Mucosa of stomach (tissue), 1 donor: Measurements from ENCODE around the gene DPF3.

Experiments
- H3K27me3 ChIP-seq: one replicate; pipeline ENCODE4 v1.7.0; 2013; ENCODE audit warnings: mild to moderate bottlenecking, low read length; ENCODE audit not compliant: control insufficient read depth, insufficient read depth
- H3K36me3 ChIP-seq: one replicate; pipeline ENCODE4 v1.7.0; 2013; ENCODE audit warnings: low read length; ENCODE audit not compliant: control insufficient read depth, insufficient read depth
- H3K4me1 ChIP-seq: one replicate; pipeline ENCODE4 v1.7.0; 2013; ENCODE audit warnings: mild to moderate bottlenecking, low read length; ENCODE audit not compliant: control insufficient read depth, insufficient read depth
- H3K4me3 ChIP-seq: one replicate; pipeline ENCODE4 v1.7.0; 2013; ENCODE audit warnings: low read length
- H3K9ac ChIP-seq: one replicate; pipeline ENCODE4 v1.7.0; 2013; ENCODE audit warnings: mild to moderate bottlenecking, low read length, moderate library complexity
- H3K9me3 ChIP-seq: one replicate; pipeline ENCODE4 v1.7.0; 2013; ENCODE audit warnings: mild to moderate bottlenecking, low read length, moderate library complexity; ENCODE audit not compliant: control insufficient read depth
- donor health status: Pancreatic carcinoma.

The DPF3 gene

DNA sequence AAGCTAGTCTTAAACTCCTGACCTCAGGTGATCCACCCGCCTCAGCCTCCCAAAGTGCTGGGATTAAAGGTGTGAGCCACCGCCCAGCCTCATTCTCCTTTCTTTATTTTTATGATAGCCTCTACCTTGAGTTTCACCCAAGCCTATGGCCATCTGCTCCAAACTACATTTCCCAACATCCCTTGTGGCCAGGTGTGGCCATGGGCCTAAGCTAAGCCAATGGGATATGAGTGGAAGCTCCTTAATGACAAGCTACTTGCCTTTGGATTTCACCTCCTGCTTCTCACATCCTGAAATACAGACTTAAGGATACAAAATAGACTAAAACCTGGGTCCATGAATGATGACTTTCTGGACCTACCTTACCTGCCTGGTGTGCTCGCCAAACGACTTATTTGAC, 46.2 kb downstream of the DPF3 start:
- Histone ChIP-seq H3K36me3 (no peaks in the 10 kb centered on the region), H3K9me3 (no peaks in the 10 kb centered on the region), H3K4me3 (no peak overlapping the region), H3K4me1 (no peaks in the 10 kb centered on the region), H3K27me3 (no peaks in the 10 kb centered on the region), H3K9ac (no peak overlapping the region)

DNA sequence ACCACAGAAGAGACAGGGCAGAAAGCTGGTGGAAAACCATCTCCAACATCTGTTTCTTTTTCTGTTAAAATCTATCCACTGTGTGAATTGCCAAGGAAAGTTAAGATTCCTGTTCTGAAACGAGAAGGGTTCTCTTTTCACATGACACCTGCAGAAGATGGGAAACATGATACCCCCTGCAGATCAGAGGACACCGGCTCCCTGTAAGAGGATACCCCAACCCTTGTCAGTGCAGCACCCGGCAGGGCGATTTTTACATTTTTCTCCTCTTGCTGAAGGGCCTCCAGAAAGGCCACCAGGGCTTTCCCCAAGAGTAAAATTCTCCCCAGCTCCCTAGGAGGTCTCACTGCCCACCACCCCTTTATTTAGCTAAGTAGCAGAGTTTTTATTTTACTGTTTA, 48.2 kb downstream of the DPF3 start:
- Histone ChIP-seq H3K9ac (no peak overlapping the region), H3K9me3 (no peaks in the 10 kb centered on the region), H3K27me3 (no peaks in the 10 kb centered on the region), H3K4me1 (no peaks in the 10 kb centered on the region), H3K4me3 (no peak overlapping the region), H3K36me3 (no peaks in the 10 kb centered on the region)

DNA sequence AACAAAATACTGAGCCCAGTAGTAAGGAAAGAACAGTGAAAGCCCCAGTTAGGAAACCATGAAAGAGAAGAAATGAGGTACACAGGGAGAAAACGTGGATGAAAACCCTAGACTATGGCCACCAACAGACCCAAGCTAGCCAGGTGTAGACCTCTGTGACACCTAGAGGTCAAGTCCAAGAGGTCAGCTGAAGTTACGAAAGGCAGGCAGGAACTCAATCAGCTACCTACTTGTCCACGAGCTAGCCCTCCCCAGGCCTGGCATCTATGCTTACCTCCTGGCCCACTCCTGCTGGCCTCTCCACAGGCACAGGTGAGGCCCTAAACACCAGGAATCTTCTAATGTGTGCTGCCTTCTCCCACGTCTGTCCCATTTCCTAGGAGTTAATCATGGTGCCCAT, 48.7 kb downstream of the DPF3 start:
- H3K4me3 ChIP-seq, result no peak overlapping the region
- H3K36me3 ChIP-seq, result no peaks in the 10 kb centered on the region
- no peaks in the 10 kb centered on the region for H3K4me1 ChIP-seq
- no peaks in the 10 kb centered on the region for H3K9me3 ChIP-seq
- no peaks in the 10 kb centered on the region for H3K27me3 ChIP-seq
- H3K9ac ChIP-seq, result no peak overlapping the region

DNA sequence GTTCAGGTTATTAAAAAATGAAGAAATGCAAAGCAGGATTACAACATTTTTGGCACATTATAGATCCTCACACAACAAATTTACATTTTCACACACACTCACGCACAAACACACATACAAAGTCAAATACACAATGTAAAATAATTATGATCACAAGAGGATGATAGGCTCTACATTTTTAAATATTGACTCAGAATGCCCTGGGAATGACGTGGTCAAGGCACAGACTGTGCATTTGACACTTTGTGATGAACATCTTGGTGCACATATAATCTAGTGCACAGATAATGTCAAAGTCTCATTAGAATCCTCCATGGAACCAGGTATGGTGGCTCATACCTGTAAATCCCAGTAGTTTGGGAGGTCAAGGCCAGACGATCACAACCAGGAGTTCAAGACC, 49.4 kb downstream of the DPF3 start:
- Histone ChIP-seq H3K9ac (no peak overlapping the region), H3K9me3 (no peaks in the 10 kb centered on the region), H3K36me3 (no peaks in the 10 kb centered on the region), H3K4me1 (no peaks in the 10 kb centered on the region), H3K27me3 (no peaks in the 10 kb centered on the region), H3K4me3 (no peak overlapping the region)

DNA sequence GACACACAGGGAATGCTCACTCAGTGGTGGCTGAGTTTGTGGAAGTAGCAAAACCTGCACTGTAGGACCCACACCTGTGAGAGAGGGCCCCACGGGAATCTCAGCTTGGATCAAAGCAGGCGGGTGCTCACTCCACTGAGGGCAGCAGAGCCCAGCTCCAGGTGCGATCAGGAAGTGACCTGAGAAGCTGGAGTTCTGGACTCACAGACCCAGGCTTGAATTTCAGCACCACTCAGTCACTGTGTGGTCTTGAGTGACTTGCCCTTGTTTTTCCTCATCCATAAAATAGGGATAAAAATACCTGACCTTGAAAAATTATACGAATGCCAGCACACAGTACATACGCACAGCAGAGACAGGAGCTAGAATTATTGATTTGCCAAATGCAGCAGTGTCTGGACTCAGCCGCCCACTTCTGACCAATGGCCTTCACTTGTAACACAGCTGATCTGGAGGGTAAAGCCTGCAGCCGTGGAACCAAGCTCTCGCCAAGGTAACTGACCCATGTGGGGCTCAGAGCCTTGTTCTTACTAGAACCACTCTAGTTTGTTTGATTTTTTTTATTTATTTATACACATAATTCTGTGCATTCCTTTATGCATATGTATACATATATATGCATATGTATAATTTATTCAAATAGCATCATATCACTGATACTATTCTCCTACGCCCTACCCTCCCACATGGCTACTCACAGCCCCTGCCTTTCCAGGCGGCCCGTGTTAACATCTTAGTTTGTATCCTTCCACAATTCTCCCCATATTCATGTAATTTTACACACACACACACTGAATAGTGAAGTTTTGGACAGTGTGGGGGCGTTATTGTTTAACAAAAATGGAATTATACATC, 53.9 kb downstream of the DPF3 start:
- H3K4me3 ChIP-seq, result no peak overlapping the region
- H3K9me3 ChIP-seq, result no peaks in the 10 kb centered on the region
- H3K36me3 ChIP-seq, result no peaks in the 10 kb centered on the region
- H3K4me1 ChIP-seq, result no peaks in the 10 kb centered on the region
- no peaks in the 10 kb centered on the region for H3K27me3 ChIP-seq
- H3K9ac ChIP-seq, result no peak overlapping the region

DNA sequence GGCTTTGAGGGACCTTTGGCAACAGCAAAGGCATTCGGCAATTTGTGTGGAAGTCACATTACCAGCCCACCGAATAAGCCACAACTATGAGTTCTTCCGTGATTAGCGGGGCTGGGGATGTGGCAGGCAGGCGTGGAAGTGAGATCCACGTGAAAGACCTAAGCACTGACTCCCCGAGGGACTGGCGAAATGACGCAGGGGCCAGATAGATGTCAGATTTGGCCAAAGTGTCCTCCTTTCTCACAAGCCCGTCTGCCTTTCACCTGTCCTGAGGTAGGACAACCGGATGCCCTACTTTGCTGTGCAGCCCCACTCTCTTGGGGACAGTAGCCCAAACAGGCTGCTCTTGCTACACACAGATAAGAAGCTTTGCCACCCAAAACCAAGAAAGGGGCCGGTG, 54.5 kb downstream of the DPF3 start:
- Histone ChIP-seq H3K4me3 (no peak overlapping the region), H3K27me3 (no peaks in the 10 kb centered on the region), H3K9me3 (no peaks in the 10 kb centered on the region), H3K36me3 (no peaks in the 10 kb centered on the region), H3K9ac (no peak overlapping the region), H3K4me1 (no peaks in the 10 kb centered on the region)

DNA sequence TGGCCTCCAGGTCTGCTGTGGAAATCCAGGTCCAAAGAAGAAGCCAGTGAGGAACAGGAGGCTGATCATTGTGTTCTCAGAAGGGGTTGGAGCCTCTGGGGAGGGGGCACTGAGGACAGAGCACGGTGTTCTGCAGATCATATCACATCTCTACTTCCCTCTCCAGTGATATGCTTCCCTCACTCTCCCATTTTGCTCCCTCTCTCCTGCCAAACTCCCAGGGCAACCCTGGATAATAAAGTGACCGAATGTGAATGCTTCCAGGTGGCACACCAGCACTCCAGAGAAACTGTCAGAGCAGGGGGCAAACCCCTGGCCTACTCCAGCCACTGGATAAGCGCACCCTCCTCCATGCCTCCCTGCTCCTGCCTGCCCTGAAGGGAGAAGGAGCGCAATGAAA, 57.8 kb downstream of the DPF3 start:
- Histone ChIP-seq H3K4me1 (no peaks in the 10 kb centered on the region), H3K4me3 (no peak overlapping the region), H3K9ac (no peak overlapping the region), H3K27me3 (peaks cover 5% of the 10 kb centered on the region), H3K36me3 (no peaks in the 10 kb centered on the region), H3K9me3 (no peaks in the 10 kb centered on the region)

DNA sequence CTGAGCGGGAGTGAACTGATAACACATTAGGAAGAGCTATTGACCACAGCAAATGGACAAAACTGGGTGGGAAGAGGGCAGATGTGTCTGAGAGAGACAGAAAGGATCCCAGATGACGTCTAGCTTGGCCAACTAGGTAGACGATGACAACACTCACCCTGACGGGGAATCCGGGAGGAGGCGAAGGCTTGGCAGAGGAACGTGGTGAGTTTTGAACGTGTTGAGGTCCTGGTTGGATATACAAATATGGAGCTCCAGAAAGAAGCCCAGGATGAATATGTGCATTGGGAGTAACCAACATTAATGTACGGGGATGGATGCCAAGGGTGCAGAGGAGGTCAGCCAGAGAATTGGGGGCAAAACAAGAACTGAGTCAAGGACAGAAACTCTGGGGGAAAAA, 60.7 kb downstream of the DPF3 start:
- no peak overlapping the region for H3K9ac ChIP-seq
- no peaks in the 10 kb centered on the region for H3K36me3 ChIP-seq
- no peak overlapping the region for H3K4me3 ChIP-seq
- H3K9me3 ChIP-seq, result no peaks in the 10 kb centered on the region
- H3K27me3 ChIP-seq, result peaks cover 5% of the 10 kb centered on the region
- H3K4me1 ChIP-seq, result no peaks in the 10 kb centered on the region

DNA sequence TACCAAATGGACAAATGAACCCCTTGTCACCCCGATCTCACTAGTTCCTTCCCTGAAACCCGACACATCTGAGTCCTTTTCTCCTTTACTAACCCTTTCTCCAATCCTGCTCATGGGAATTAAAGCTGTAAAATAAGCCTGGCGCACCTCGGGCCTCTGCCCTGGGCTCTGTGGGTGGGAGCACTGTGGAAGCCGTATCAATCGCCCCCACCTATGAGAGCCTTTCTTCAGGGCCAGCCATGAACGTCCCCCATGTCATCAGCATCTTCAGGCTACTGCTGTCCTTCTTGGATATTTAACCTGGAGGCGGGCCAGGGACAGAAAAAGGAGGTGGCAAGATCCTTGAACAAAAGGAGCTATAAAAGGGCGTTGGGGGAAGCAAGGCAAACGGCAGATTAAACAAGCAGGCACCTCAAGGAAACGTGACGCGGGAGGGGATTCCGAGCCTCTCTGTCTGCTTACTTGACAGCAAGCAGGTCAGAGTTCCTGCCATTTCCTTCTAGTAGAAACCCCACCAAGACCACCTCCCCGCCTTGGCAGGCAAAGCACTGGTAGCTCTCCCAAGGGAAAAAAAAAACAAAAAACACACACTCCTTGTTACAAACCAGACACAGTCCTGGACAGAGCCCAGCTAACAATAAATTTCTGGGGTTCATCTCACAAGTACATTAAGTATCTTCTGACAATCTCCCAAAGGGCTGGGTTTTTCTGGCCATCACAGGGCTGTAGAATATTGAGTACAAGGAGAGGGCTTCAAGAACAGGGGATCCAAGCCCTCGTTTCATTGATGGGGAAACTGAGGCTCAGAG, 62.9 kb downstream of the DPF3 start:
- Histone ChIP-seq H3K27me3 (peaks cover 5% of the 10 kb centered on the region), H3K4me3 (no peak overlapping the region), H3K9ac (no peak overlapping the region), H3K36me3 (no peaks in the 10 kb centered on the region), H3K9me3 (no peaks in the 10 kb centered on the region), H3K4me1 (no peaks in the 10 kb centered on the region)

DNA sequence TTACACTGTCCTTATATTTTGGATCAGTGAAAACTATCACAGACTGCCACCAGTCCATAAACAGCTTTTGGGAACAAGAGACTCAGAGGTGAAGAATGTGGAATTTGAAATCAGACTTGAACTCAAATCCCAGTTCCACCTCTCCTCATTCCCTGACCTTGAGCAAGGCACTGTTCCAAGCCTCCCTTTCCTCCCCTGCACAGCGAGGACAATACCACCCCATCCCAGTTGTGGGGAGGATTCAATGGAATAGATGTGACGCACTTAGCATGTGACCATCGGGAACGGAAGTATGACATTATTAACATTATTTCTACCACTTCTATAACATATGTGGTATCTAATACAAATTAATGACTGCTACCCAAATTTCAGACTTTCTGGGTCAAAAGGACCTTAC, 63.5 kb downstream of the DPF3 start:
- H3K27me3 ChIP-seq, result peaks cover 5% of the 10 kb centered on the region
- no peak overlapping the region for H3K9ac ChIP-seq
- no peaks in the 10 kb centered on the region for H3K9me3 ChIP-seq
- H3K36me3 ChIP-seq, result no peaks in the 10 kb centered on the region
- H3K4me3 ChIP-seq, result no peak overlapping the region
- no peaks in the 10 kb centered on the region for H3K4me1 ChIP-seq

DNA sequence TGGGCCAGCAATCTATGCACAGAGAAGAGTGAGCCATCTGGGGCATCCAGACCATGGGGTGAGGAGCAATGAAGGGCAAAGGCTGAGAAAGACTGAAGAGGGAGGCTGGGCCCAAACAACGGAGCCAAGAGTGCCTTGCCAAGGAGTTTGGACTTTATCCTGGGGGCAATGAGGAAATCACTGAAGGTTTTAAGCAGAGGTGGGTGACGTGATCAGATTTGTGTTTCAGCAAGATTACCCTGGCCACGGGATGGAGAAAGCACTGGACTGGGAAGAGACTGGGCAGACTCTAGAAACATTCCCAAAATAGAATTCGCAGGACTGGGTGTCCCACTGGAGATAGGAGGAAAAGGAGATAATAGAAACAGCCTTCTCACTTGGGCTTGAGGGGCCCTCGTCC, 65.3 kb downstream of the DPF3 start:
- H3K4me1 ChIP-seq, result no peaks in the 10 kb centered on the region

DNA sequence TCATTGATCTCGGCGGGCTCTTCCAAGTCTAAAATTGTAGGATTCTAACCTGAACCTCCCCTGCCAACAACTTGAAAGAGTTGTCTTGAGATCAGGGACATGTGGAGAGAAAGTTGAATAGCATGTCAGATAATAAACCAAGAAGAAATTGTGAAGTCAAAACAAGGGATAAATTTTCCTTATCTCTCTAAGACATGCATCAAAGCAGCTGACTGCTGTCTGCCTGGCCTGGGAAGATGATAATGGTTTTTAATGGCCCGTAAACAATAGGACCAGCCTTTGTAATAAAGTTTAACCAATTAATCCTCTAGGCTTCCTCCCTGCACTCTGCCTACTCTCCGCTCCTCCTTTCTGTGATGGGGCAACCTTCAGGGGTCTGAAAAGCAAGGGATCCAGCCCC, 67.9 kb downstream of the DPF3 start:
- no peaks in the 10 kb centered on the region for H3K9me3 ChIP-seq
- no peak overlapping the region for H3K4me3 ChIP-seq
- H3K27me3 ChIP-seq, result no peaks in the 10 kb centered on the region
- H3K36me3 ChIP-seq, result no peaks in the 10 kb centered on the region
- no peak overlapping the region for H3K9ac ChIP-seq
- H3K4me1 ChIP-seq, result no peaks in the 10 kb centered on the region

More for the DNA sequence above, 65.3 kb downstream of the DPF3 start:
- no peak overlapping the region for H3K4me3 ChIP-seq
- no peak overlapping the region for H3K9ac ChIP-seq
- no peaks in the 10 kb centered on the region for H3K36me3 ChIP-seq
- H3K9me3 ChIP-seq, result no peaks in the 10 kb centered on the region
- peaks cover 5% of the 10 kb centered on the region for H3K27me3 ChIP-seq
